Measurements from ENCODE around the gene FST. TPM values are rescaled to one million over a fixed set of nuclear protein-coding genes. Genes with fewer than 3 reads are reported as not detected.

The FST gene
- not detected for polyA plus RNA-seq (2012; ENCODE audit: low read depth, missing spikeins)

GRCh38 chr5:53480416-53481158, at the start of gene FST:
FST (plus strand) TSS chr5:53480629; CDS start chr5:53480792, 163 bp downstream.
- TF ChIP-seq TAF1 (IDR thresholded peaks at IDR 0.05; ENCODE audit: low read depth, low read length), result no peak
- TF ChIP-seq POLR2AphosphoS5 (IDR thresholded peaks at IDR 0.05; ENCODE audit: low read depth, low read length), result no peak
- TF ChIP-seq SPI1 (IDR thresholded peaks at IDR 0.05; ENCODE audit: low read depth, low read length), result no peak
- FAIRE-seq, result peak; percentile 47
- no peak for DNase-seq (ENCODE audit: insufficient read length, low spot score)

- DNase-seq (ENCODE audit: insufficient read length, low spot score), result no peak
- no peak for TF ChIP-seq PAX5 (IDR thresholded peaks at IDR 0.05; ENCODE audit: insufficient read depth, low read length, severe bottlenecking)
- no peak for TF ChIP-seq POLR2A (IDR thresholded peaks at IDR 0.05; ENCODE audit: low read depth, low read length)
- no peak for TF ChIP-seq TAF1 (IDR thresholded peaks at IDR 0.05; ENCODE audit: low read depth, low read length)
- no peak for TF ChIP-seq POLR2AphosphoS5 (IDR thresholded peaks at IDR 0.05; ENCODE audit: low read depth, low read length)
- TF ChIP-seq POU2F2 (IDR thresholded peaks at IDR 0.05; ENCODE audit: low read depth, low read length), result no peak
- no peak for TF ChIP-seq SPI1 (IDR thresholded peaks at IDR 0.05; ENCODE audit: low read depth, low read length)
- FAIRE-seq, result no peak
Measured at GRCh38 chr5:53431665-53432064, 48.8 kb upstream of the FST start.

GRCh38 chr5:53433026-53433425, 47.4 kb upstream of the FST start:
- no peak for TF ChIP-seq PAX5 (IDR thresholded peaks at IDR 0.05; ENCODE audit: insufficient read depth, low read length, severe bottlenecking)
- TF ChIP-seq POLR2AphosphoS5 (IDR thresholded peaks at IDR 0.05; ENCODE audit: low read depth, low read length), result no peak
- FAIRE-seq, result no peak
- DNase-seq (ENCODE audit: insufficient read length, low spot score), result no peak

GRCh38 chr5:53434541-53434940, 45.9 kb upstream of the FST start:
- TF ChIP-seq PAX5 (IDR thresholded peaks at IDR 0.05; ENCODE audit: insufficient read depth, low read length, severe bottlenecking), result no peak
- DNase-seq (ENCODE audit: insufficient read length, low spot score) (no peak), FAIRE-seq (no peak)

- TF ChIP-seq POLR2AphosphoS5 (IDR thresholded peaks at IDR 0.05; ENCODE audit: low read depth, low read length) (no peak), PAX5 (IDR thresholded peaks at IDR 0.05; ENCODE audit: insufficient read depth, low read length, severe bottlenecking) (no peak), POLR2A (IDR thresholded peaks at IDR 0.05; ENCODE audit: low read depth, low read length) (no peak), SPI1 (IDR thresholded peaks at IDR 0.05; ENCODE audit: low read depth, low read length) (no peak), TAF1 (IDR thresholded peaks at IDR 0.05; ENCODE audit: low read depth, low read length) (no peak), POU2F2 (IDR thresholded peaks at IDR 0.05; ENCODE audit: low read depth, low read length) (no peak)
- FAIRE-seq, result no peak
Measured at GRCh38 chr5:53436480-53437191, 43.8 kb upstream of the FST start.

GRCh38 chr5:53438079-53438478, 42.4 kb upstream of the FST start:
- FAIRE-seq, result no peak

More at GRCh38 chr5:53436480-53437191, 43.8 kb upstream of the FST start:
- no peak for DNase-seq (ENCODE audit: insufficient read length, low spot score)

GRCh38 chr5:53438486-53439472, 41.6 kb upstream of the FST start:
- TF ChIP-seq PAX5 (IDR thresholded peaks at IDR 0.05; ENCODE audit: insufficient read depth, low read length, severe bottlenecking), result no peak
- no peak for TF ChIP-seq SPI1 (IDR thresholded peaks at IDR 0.05; ENCODE audit: low read depth, low read length)
- no peak for TF ChIP-seq POLR2AphosphoS5 (IDR thresholded peaks at IDR 0.05; ENCODE audit: low read depth, low read length)
- no peak for TF ChIP-seq POU2F2 (IDR thresholded peaks at IDR 0.05; ENCODE audit: low read depth, low read length)
- TF ChIP-seq POLR2A (IDR thresholded peaks at IDR 0.05; ENCODE audit: low read depth, low read length), result no peak
- TF ChIP-seq TAF1 (IDR thresholded peaks at IDR 0.05; ENCODE audit: low read depth, low read length), result no peak
- DNase-seq (ENCODE audit: insufficient read length, low spot score) (no peak), FAIRE-seq (no peak)

More at GRCh38 chr5:53438079-53438478, 42.4 kb upstream of the FST start:
- TF ChIP-seq POLR2AphosphoS5 (IDR thresholded peaks at IDR 0.05; ENCODE audit: low read depth, low read length), result no peak
- no peak for TF ChIP-seq POLR2A (IDR thresholded peaks at IDR 0.05; ENCODE audit: low read depth, low read length)
- TF ChIP-seq POU2F2 (IDR thresholded peaks at IDR 0.05; ENCODE audit: low read depth, low read length), result no peak
- TF ChIP-seq PAX5 (IDR thresholded peaks at IDR 0.05; ENCODE audit: insufficient read depth, low read length, severe bottlenecking), result no peak
- no peak for TF ChIP-seq TAF1 (IDR thresholded peaks at IDR 0.05; ENCODE audit: low read depth, low read length)
- no peak for DNase-seq (ENCODE audit: insufficient read length, low spot score)

GRCh38 chr5:53442961-53443360, 37.5 kb upstream of the FST start:
- FAIRE-seq, result no peak
- no peak for DNase-seq (ENCODE audit: insufficient read length, low spot score)
- no peak for TF ChIP-seq PAX5 (IDR thresholded peaks at IDR 0.05; ENCODE audit: insufficient read depth, low read length, severe bottlenecking)

GRCh38 chr5:53445569-53445968, 34.9 kb upstream of the FST start:
- TF ChIP-seq POLR2A (IDR thresholded peaks at IDR 0.05; ENCODE audit: low read depth, low read length) (no peak), POLR2AphosphoS5 (IDR thresholded peaks at IDR 0.05; ENCODE audit: low read depth, low read length) (no peak), PAX5 (IDR thresholded peaks at IDR 0.05; ENCODE audit: insufficient read depth, low read length, severe bottlenecking) (no peak), POU2F2 (IDR thresholded peaks at IDR 0.05; ENCODE audit: low read depth, low read length) (no peak), SPI1 (IDR thresholded peaks at IDR 0.05; ENCODE audit: low read depth, low read length) (no peak), TAF1 (IDR thresholded peaks at IDR 0.05; ENCODE audit: low read depth, low read length) (no peak)
- FAIRE-seq, result no peak
- DNase-seq (ENCODE audit: insufficient read length, low spot score), result no peak

Data from GM12891 (cell line).